Stimulated activated CD4-positive, alpha-beta T cell treated with anti-CD3 and anti-CD28 coated beads, Interleukin-12 subunit alpha, Interleukin-12 subunit beta, amount 100 ng/mL, for 4 hours (primary cell): ENCODE measurements around the gene NR2F1-AS1.
"Not testable (repeated sequence)": the region's sequence is repeated elsewhere in the genome, so short reads cannot be mapped to it uniquely, and the experiment has no call there.

Experiments used
- DNase-seq: peaks from one replicate; pipeline ENCODE4 v3.0.0-alpha.2; 2020

The NR2F1-AS1 gene

DNA sequence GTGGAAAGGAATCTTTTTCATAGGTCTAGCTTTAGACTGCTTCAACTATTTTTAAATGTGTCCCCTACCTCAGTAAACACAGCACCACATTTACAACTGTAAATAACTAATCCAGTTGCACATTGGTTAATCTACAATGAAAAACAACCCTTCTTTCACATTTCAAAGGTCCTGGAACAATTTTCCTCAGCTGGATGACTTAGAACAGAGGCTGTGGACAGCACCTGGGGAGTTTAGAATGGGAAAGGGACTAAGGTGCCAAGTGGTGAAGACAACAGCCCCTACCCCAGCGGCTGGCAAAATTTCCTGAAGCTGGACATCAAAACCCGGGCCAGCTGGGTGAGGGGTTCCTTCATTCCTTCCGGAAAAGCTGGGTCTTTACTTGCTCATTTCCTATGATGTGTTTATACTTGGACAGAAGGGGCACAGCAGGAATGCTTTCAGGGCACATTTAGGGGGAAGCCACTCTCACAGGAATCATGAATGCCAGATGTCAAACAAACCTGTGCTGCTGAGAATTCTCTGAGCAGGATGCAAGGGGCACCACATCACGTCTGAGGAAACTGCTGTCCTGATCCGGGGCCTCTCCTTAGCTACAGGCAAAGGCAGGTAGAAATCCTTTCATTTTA is 158.3 kb downstream of the NR2F1-AS1 start:
- no peak for DNase-seq

DNA sequence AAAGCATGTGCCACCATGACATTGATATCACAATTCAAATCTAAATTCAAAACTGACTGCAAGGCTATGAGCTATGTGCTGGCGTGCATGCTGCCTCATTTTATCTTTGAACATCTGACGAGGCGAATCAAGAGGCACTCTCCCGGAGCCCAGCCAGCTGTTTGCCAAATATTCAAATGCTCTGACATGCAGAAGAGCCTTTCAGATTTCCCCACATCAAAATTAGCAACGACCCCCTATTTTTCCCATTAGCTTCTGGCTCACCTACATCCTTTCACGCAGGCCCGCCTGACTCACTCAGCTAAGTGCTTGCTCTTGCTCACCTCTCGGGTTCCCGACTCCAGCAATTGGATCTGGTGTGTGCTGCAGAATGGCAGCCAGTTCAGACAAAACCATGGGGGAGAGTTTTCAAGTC is 159.0 kb downstream of the NR2F1-AS1 start:
- no peak for DNase-seq

DNA sequence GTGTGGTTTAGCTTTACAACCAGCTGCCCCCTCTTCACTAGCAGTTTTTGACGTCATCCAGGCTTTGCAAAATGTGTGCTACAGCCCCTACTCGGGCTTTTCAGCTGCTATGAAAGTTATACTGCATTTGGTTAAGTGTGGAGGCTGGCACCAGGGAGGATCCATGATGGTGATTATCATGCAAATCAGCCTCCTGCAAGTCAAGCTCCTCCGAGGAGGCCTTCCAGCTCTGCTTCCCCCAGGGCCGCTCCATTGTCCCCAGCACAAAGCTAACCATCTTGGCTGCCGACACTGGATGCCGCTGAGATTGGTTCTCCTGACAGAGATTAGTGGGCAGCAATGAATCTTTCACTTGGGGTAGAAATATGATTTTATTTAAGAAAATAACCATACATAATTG is 159.6 kb downstream of the NR2F1-AS1 start:
- no peak for DNase-seq

DNA sequence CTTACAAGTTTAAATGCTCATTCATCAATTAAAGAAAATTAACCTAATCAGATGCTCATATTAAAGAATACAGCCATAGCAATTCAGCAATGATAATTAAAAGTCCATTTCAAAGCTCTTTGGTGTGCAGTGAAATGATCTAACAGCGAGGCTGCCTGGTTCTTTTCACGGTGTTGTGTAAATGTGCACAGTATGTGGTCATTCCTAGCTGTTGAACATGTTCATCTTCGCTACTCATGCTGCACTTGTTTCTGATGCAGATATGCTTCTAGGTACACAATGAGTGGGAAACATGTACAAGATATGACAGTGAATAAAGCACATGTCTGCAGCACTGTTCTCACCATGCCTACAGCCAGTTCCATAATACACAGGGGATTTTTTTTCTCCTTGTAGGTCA is 163.5 kb downstream of the NR2F1-AS1 start:
- no peak for DNase-seq

DNA sequence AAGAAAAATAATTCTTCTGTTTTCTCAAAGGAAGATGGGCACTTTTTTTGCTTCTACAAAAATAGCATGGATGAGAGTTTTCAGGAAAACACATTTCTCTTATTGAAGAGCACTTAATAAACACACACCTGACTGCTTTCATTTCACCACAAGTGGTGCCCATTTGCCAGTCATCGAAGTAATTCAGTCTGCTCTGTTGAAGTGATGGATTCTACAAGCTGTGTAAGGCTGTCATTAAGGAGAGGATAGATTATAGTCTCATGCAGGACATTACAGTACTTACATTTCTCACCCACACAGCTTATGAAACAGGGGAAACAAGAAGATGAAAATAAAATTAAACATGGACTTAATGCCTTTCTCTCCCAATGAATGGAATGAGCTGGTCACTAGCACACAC is 165.2 kb downstream of the NR2F1-AS1 start:
- DNase-seq: no peak

DNA sequence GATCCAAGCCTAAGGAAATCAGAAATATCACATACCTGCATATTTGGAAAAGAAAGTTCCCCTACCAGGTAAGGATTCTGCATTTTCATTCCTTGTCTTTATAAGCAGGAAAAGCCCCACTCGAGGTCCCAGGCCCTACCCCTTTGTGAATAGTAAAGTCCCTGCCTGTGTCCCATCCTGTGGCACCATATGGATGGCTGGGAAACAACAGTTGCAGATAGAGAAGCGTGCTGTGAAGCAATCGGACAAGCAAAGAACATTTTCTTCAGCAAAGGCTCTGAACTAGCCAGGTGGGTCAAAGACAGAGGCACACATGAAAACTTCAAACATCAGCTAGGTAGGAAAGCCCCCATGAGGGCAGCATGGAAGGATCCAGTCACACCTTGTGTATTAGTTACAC is 169.3 kb downstream of the NR2F1-AS1 start:
- DNase-seq: no peak

DNA sequence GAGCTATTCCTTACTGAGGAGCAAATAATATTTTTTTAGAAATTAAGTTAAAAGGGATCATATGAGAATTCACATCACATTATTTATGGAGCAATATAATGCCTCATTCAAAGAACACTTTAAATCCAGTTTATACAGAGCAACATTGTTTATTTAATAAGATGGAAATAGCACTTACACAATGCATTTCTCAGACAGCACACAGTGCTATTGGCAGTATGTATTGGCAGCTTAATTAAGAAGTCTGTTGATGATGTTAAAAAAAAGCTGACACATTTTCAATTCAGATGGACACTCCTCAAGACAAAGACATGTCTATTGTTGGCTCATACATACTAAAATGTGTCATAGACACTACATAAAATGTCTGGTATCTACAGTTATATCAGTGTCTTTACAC is 171.3 kb downstream of the NR2F1-AS1 start:
- DNase-seq: no peak

DNA sequence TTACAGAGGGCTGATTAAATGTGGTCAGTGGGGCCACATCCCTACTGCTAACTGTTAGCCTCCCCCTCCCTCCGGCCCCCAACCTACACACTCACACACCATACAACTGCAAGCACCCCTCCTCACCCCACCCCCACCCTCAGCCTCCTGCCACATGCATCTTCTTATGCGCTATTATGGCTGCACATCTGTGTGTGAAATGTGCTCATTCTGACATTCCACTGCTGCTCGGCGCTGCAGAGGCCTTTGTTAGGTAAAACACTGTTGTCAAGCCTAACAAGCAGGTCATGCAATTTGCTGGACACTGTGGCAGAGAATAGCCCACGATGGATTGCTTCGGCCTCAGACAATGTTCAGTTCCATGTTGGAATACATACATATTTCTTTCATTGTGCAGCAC is 173.6 kb downstream of the NR2F1-AS1 start:
- DNase-seq: no peak

DNA sequence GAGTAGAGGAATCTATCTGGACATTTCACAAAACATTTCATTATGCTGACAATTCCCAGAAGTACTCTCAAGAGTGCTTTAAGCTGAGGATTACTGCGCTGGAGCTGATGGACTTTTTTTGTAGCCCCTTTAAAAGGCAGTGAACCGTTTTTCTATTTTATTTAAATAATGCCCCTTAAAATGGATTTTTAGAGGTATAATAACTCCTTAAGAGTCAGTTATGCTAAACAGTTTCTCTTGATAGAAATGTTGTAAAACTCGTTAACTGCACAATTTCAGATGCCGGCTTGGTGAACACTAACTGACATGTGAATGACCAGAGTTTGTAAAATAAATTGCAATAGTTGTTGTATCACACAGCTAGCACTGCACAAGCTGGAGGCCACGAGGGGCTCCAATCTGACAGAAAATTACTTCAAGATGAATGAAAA is 174.0 kb downstream of the NR2F1-AS1 start:
- DNase-seq: no peak

DNA sequence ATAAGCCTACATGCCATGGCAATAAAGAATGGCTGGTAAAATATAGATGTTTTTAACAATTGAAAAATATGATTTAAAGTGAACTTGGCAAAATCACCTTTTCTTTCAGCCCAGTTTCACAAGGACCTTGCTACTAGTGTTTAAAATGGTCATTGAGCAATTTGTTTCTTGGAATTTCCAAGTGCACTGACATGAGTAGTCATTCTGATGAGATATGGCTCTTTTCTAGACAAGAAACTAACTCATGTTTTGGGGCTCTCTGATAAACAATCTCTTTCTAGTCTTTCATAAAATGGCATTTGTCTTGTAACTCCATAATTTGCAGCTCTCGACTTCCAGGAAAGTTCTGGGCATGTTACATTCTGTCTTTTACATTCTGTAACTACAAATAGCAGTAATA is 176.8 kb downstream of the NR2F1-AS1 start:
- no peak for DNase-seq

DNA sequence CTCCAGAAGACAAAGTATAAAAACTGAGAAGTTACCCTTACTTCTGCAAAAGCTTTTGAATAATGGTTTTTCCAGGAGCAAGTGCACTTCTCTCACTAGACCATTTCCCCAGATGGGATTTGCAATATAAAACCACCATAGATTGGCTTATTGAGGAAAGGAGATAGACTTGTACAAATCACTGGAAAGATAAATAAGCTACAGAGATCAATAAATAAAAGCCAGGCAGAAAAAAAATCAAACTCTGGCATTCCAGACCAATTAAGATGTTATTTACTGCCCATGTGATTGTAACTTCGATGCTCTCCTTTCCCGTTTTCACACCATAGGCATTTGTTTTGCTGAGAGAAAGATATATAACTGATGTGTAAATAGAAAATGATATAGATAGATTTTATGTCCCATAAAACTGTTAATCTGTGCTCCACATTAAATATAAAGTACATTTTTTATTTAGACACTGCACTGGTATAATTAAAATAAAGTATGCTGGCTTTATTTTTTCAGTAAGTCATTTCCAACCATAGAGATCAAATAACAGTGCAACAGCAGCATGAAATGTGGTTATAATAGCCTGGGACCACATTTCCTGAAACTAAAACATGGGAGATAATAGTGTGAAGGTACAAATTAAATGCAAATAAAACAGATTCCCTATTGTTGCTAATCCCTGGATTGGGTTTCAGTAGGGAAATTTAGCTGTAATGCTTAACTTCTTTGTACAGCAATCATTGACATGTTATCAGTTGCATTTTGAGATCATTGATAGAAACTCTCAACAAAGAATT is 177.7 kb downstream of the NR2F1-AS1 start:
- no peak for DNase-seq

DNA sequence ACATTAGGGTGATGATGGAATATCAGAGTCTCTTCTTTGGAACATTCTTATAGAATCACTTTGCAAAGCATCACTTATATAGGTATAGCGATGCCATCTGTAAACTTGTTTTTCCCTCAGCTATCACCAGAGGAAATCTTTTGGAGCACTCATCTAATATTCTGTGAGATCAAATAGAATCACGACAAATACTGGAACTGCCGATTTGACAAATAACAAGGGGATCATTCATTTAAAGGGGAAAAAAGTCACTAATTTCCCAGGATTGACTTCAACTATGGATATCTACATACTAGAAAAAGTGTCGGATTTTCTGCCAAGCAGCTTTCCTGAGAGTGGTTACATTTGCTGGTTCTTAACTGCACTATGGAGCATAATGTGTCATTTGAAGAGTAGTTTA is 178.6 kb downstream of the NR2F1-AS1 start:
- DNase-seq: no peak

DNA sequence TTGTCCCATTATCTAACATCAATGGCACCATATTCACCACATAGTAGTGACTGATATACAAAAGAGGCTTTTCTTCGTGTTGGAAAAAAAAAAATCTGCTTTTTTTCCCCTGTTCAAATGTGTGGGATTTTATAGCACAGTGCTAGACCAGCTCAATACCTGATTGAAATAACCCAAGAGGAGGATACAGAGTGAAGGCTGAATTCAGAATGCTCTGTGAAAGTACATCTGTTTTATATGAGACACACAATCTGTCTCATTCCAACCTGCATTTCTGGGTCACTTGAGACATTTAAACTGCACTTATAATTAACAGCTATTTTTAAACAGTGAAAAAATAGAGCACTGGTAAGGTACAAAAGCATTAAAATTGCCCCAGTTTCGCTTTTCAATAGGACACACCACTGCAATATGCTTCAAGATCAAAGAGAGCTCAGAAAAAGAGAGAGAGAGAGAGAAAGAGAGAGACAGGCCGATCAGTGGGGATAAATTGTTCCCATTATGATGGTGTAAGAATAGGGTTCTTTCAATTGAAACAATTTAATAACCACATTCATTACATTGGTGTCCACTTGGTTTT is 179.3 kb downstream of the NR2F1-AS1 start:
- DNase-seq: no peak

DNA sequence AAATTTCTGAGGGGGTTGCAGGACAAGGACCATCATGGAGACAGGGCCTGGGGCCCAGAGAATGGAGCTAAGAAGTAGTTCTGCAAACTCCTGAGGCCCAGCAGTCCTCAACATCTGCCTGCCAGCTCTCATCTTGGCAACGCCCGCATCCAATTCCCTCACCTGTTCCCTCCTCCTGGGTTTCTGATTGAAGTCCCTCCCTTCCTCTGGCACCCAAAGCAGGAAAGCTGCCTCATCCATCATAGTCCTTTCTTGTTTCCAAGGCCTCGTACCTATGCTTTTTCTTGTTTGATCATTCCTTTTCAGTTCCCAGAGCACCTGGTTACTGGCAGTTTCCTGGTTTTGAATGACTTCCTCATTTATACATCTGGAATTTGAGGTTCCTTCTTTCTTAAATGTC is 181.3 kb downstream of the NR2F1-AS1 start:
- DNase-seq: no peak

DNA sequence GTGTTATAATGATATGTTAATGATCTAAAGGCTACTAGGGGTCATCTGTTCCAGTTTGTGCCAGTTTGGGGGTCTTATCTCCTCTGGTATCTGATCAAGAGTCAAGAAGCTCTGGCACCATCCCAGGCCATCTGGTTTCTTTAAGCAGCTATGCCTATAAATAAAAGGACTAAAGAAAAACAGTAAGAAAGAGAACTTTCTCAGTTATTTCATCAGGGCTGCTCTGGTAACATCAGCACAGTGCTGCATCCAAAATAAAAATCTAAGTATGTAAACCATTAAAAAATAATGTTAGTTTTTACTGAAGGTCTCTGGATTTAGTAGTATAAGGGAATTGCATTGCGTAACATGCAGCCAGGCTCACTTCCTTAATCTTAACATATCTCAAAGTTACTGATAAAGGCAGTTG is 185.0 kb downstream of the NR2F1-AS1 start:
- no peak for DNase-seq

DNA sequence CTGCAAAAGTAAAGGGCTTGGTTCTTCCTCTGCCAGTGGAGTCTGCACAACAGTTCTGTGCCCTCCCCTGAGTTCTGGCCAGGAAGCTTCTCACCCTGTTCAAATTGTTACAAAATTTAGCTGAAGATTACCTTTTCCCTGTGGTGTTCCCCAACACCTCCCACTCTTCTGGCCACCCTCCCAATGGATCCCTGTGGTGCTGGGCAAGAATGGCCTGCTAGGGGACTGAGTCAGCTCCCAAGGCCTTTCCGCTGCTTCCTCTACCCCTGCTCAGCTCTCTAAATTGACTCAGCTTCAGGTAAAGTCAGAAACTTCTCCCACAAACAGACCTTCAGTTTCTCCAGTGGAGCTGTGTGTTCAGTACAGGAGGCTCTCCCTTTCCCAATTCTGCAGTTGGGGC is 186.0 kb downstream of the NR2F1-AS1 start:
- DNase-seq: no peak

DNA sequence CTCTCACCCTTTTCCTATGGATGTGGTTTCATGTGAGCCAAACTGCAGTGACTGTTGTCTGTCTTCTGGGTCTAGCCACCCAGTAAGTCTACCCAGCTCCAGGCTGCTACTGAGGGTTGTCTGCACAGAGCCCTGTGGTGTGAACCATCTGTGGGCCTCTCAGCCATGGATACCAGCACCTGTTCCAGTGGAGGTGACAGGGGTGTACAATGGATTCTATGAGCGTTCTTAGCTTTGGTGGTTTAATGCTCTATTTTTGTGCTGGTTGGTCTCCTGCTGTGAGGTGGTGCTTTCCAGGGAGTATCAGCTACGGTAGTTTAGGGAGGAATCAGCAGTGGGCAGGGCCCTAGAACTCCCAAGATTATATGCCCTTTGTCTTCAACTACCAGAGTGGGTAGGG is 186.7 kb downstream of the NR2F1-AS1 start:
- no peak for DNase-seq

DNA sequence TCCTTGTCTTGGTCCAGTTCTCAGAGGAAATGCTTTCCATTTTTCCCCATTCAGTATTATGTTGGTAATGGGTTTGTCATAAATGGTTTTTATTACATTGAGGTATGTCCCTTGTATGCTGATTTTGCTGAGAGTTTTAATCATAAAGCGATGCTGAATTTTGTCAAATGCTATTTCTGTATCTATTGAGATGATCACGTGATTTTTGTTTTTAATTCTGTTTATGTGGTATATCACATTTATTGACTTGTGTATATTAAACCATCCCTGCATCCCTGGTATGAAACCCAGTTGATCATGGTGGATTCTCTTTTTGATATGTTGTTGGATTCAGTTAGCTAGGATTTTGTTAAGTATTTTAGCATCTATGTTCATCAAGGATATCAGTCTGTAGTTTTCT is 189.8 kb downstream of the NR2F1-AS1 start:
- not testable (repeated sequence) for DNase-seq

DNA sequence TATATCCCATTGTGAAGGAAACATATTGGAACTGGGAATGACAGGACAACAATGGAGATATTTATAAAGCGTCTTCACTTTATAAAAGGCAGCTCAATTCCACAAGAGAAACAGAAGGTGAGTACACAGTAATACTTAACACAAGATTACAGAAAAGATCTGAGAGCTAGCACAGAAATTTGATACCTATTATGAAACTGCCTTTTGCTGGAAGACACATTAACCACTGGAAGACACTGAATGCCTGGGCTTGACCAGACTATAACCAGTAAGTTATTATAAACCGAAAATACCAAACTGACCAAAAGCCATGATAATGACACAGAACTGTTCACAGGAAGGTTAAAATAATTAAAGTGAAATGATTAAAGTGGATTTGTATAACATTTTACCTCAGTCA is 195.4 kb downstream of the NR2F1-AS1 start:
- DNase-seq: no peak

DNA sequence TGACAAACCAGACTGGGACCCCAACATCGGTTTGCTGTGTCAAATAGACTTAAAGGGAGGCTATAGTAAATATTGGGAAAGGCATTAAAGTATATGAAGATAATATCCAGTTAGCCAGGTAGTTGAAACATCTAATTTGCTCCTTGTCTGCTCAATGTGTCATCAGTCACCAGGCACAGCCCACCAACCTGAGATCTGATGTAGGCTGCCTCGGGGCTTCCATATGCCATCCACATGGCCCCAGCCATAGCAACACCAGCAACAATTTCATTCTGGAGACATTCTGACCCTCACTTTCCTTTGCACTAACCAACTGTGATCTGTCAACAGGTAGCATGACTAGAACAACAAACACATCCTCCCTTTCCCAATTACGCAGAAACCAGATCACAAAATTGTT is 196.0 kb downstream of the NR2F1-AS1 start:
- no peak for DNase-seq

DNA sequence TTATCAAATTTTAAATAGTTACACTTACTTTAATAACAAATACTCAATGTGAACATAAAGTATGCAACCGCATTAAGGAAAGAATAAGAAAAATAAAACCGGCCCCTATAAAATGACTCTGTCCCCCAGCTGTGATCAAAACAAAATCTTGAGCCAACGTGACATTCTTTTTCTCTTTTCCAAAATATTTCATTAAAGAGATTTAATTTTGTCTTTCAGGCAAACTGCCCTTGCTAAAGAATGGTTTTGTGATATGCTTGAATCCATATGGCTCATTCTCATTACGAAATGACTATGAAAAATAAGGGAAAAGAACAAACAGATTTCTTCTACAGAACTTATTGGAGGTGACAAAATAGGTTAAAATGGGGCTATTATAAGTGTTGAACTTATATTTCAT is 197.0 kb downstream of the NR2F1-AS1 start:
- no peak for DNase-seq

DNA sequence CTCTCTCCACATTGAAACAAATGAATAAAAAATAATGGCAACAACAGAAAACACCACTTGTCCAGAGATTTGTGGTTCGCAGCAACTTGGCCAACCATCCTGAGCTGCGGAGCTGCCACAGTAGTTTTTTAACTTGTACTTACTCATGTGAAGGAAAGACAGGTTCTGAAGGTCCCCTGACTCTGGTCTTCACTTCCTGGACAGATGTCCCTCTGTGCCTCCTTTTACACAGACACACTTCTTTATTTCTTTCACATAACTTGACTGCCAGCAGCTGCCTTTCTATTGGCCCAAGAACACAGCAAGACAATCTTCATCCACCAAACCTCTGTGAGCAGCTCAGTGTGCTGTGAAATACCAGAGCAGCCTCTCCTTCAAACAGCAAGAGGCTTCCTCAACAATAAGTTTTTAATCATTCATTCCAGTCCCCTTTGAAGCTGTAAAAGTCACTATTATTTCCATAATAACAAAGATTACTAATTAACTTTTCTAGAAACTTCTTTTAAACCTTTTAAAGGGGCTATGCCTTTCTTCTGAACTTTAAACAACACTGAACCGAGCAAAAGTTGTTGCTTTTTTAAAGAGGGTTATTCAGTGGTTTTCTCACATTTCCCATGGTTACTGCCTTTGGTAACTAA is 198.7 kb downstream of the NR2F1-AS1 start:
- DNase-seq: no peak

DNA sequence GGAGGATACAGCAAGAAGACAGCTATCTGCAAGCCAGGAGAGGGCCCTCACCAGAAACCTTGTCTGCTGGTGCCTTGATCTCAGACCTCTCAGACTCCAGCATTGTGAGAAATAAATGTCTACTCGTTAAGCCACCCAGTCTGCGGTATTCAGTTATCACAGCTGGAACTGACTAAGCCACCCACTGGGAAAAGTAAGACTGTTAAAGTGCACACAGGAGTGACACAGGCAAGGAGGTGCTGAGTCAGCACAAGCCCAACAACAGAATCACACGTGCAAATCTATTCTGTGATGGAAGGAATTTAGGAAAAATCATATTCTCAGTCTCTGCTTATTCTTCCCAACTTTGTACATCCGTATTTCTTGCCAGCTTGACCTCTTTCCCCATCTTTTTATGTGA is 200.0 kb downstream of the NR2F1-AS1 start:
- DNase-seq: no peak

DNA sequence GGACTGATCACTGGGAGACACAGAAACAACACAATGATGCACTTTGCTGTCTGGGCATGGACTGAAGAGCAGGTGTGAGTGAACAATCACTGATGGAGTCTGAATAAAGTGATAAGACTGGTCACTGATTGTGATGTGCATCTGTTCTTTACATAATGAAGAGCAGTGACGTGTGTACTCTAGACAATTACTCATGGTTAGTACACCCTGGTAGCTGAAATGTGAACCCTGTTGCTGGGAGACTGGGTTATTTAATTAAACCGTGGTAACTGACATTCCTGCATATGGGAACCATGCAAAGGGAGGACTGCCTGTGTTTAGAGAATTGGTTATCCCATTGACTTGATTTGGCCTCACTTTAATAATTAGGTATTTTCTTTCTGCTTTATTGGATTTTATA is 202.9 kb downstream of the NR2F1-AS1 start:
- DNase-seq: no peak
